NCI-H2196 treated with DMSO at 0.1 percent for 48 hours (cell line): ENCODE measurements around the gene SAYSD1.

Experiments used
- DNase-seq: peaks from one replicate; lab custom pipeline; 2025; ENCODE audit not compliant: unreplicated experiment; lab: John Stamatoyannopoulos, UW

Gene SAYSD1

GRCh38 chr6:39079197-39080125, 35.5 kb downstream of the SAYSD1 start:
- no peak for DNase-seq

GRCh38 chr6:39078695-39079094, 36.3 kb downstream of the SAYSD1 start:
- DNase-seq, result no peak

GRCh38 chr6:39077882-39078594, 36.9 kb downstream of the SAYSD1 start:
- DNase-seq, result no peak

GRCh38 chr6:39076623-39077535, 38.1 kb downstream of the SAYSD1 start:
- no peak for DNase-seq

- no peak for DNase-seq
These were observed 39.0 kb downstream of the SAYSD1 start for GRCh38 chr6:39075807-39076622.

- no peak for DNase-seq
These were observed 39.8 kb downstream of the SAYSD1 start for GRCh38 chr6:39075010-39075686.

GRCh38 chr6:39074486-39074885, 40.5 kb downstream of the SAYSD1 start:
- DNase-seq, result no peak

- DNase-seq, result no peak
These were observed 41.3 kb downstream of the SAYSD1 start for GRCh38 chr6:39073471-39074355.

- no peak for DNase-seq
These were observed 42.2 kb downstream of the SAYSD1 start for GRCh38 chr6:39072830-39073229.

- DNase-seq, result no peak
These were observed 46.6 kb downstream of the SAYSD1 start for GRCh38 chr6:39068391-39068790.

GRCh38 chr6:39065561-39065960, 49.4 kb downstream of the SAYSD1 start:
- no peak for DNase-seq

GRCh38 chr6:39063526-39063925, 51.5 kb downstream of the SAYSD1 start:
- DNase-seq, result no peak

GRCh38 chr6:39062014-39062740, 52.8 kb downstream of the SAYSD1 start:
- DNase-seq, result no peak

GRCh38 chr6:39061588-39061987, 53.4 kb downstream of the SAYSD1 start:
- DNase-seq, result no peak

GRCh38 chr6:39061182-39061581, 53.8 kb downstream of the SAYSD1 start:
- no peak for DNase-seq

GRCh38 chr6:39060467-39061160, 54.4 kb downstream of the SAYSD1 start:
- DNase-seq, result no peak

GRCh38 chr6:39059496-39060310, 55.3 kb downstream of the SAYSD1 start:
- DNase-seq, result no peak
